HepG2 (cell line): ENCODE measurements around the gene ITGA2. TPM values are rescaled to one million over a fixed set of nuclear protein-coding genes. Genes with fewer than 3 reads are reported as not detected.
A peak's percentile ranks its signal among the peaks of the same experiment; 100 is the strongest.

Experiments
- CHD4 ChIP-seq: fragments of 200-600 bp; sonication (generic); IDR thresholded peaks from 2 replicates; pipeline ENCODE4 v1.7.0; 2017; ENCODE audit warnings: mild to moderate bottlenecking, low read length, borderline replicate concordance
- GATAD2A ChIP-seq: IDR thresholded peaks from 2 replicates; pipeline ENCODE4 v1.6.1; 2016
- JUND ChIP-seq: sonication (generic); formaldehyde crosslinking; IDR thresholded peaks from 2 replicates; pipeline ENCODE4 v1.8.0; 2022; ENCODE audit warnings: mild to moderate bottlenecking, missing genetic modification reagents
- MXD3 ChIP-seq: IDR thresholded peaks from 2 replicates; pipeline ENCODE4 v1.6.1; 2016; ENCODE audit warnings: mild to moderate bottlenecking, missing biosample characterization, missing genetic modification reagents
- PHF20 ChIP-seq: sonication (generic); formaldehyde crosslinking; IDR thresholded peaks from 2 replicates; pipeline ENCODE4 v1.5.0; 2020; ENCODE audit warnings: mild to moderate bottlenecking, missing genetic modification reagents
- PPARG ChIP-seq: conservative IDR thresholded peaks from 2 replicates; pipeline ENCODE4 v1.6.1; 2016; ENCODE audit warnings: missing biosample characterization, missing genetic modification reagents
- SOX5 ChIP-seq: IDR thresholded peaks from 2 replicates; pipeline ENCODE4 v1.6.1; 2016; ENCODE audit warnings: borderline replicate concordance
- TGIF2 ChIP-seq: IDR thresholded peaks from 2 replicates; pipeline ENCODE4 v1.6.1; 2016; ENCODE audit warnings: control low read depth, missing compliant biosample characterization
- ZMYM2 ChIP-seq: sonication (generic); formaldehyde crosslinking; IDR thresholded peaks from 2 replicates; pipeline ENCODE4 v1.8.0; 2022; ENCODE audit warnings: mild to moderate bottlenecking, missing genetic modification reagents
- ZNF138 ChIP-seq: sonication (generic); formaldehyde crosslinking; IDR thresholded peaks from 2 replicates; pipeline ENCODE4 v1.5.0; 2020; ENCODE audit warnings: mild to moderate bottlenecking, low read depth, missing genetic modification reagents
- ZNF17 ChIP-seq: sonication (generic); formaldehyde crosslinking; IDR thresholded peaks from 2 replicates; pipeline ENCODE4 v1.5.0; 2020; ENCODE audit warnings: mild to moderate bottlenecking, missing genetic modification reagents
- ZNF550 ChIP-seq: sonication (generic); formaldehyde crosslinking; IDR thresholded peaks from 2 replicates; pipeline ENCODE4 v1.4.0; 2020; ENCODE audit warnings: mild to moderate bottlenecking, missing genetic modification reagents, borderline replicate concordance
- ZNF660 ChIP-seq: sonication (generic); formaldehyde crosslinking; IDR thresholded peaks from 2 replicates; pipeline ENCODE4 v1.5.1; 2020; ENCODE audit warnings: mild to moderate bottlenecking, low read depth, missing genetic modification reagents, borderline replicate concordance
- ZNF687 ChIP-seq: sonication (generic); formaldehyde crosslinking; IDR thresholded peaks from 2 replicates; pipeline ENCODE4 v1.5.1; 2020; ENCODE audit warnings: mild to moderate bottlenecking, missing genetic modification reagents, moderate library complexity
- ZSCAN20 ChIP-seq: sonication (generic); formaldehyde crosslinking; IDR thresholded peaks from 2 replicates; pipeline ENCODE4 v1.4.0; 2020; ENCODE audit warnings: missing genetic modification reagents, mild to moderate bottlenecking, borderline replicate concordance
- polyA plus RNA-seq, 8 experiments: library from polyadenylated mRNA; depleted of rRNA in 3 of 8; stranded (reverse) in 7 of 8; unstranded in 1 of 8; fragments of >200 nt; fragmentation: Illumina TruSeq in 4 of 8; extraction: Trizol in 4 of 8; gene quantifications; 2 replicates each; pipeline versions ENCODE4 v1.2.1 to v1.2.3, GENCODE V29; 2011 to 2016; ENCODE audit warnings: low read depth in 4 of 8, missing spikeins in 1 of 8, mixed read lengths in 1 of 8; ENCODE audit not compliant: insufficient read depth in 1 of 8
- total RNA-seq, 5 experiments: library from RNA; depleted of rRNA; stranded (reverse); fragments of >200 nt; fragmentation: Illumina TruSeq; extraction: Trizol; gene quantifications; 2 replicates each; pipeline ENCODE4 v1.2.3, GENCODE V29; 2016; ENCODE audit warnings: low read depth in 1 of 5
- TF ChIP-seq, protein P1 (sequence below): sonication (generic); formaldehyde crosslinking; IDR thresholded peaks from 2 replicates; pipeline ENCODE4 v1.5.1; 2020; ENCODE audit warnings: mild to moderate bottlenecking, missing genetic modification reagents, borderline replicate concordance

ITGA2 gene
- total and polyA plus RNA-seq, 2 of the 13 experiments (the other 11 are each of a cell fraction or from before 2014, with no cell fraction given), result 15.8 to 58.3 TPM

- TF ChIP-seq, protein P1, sequence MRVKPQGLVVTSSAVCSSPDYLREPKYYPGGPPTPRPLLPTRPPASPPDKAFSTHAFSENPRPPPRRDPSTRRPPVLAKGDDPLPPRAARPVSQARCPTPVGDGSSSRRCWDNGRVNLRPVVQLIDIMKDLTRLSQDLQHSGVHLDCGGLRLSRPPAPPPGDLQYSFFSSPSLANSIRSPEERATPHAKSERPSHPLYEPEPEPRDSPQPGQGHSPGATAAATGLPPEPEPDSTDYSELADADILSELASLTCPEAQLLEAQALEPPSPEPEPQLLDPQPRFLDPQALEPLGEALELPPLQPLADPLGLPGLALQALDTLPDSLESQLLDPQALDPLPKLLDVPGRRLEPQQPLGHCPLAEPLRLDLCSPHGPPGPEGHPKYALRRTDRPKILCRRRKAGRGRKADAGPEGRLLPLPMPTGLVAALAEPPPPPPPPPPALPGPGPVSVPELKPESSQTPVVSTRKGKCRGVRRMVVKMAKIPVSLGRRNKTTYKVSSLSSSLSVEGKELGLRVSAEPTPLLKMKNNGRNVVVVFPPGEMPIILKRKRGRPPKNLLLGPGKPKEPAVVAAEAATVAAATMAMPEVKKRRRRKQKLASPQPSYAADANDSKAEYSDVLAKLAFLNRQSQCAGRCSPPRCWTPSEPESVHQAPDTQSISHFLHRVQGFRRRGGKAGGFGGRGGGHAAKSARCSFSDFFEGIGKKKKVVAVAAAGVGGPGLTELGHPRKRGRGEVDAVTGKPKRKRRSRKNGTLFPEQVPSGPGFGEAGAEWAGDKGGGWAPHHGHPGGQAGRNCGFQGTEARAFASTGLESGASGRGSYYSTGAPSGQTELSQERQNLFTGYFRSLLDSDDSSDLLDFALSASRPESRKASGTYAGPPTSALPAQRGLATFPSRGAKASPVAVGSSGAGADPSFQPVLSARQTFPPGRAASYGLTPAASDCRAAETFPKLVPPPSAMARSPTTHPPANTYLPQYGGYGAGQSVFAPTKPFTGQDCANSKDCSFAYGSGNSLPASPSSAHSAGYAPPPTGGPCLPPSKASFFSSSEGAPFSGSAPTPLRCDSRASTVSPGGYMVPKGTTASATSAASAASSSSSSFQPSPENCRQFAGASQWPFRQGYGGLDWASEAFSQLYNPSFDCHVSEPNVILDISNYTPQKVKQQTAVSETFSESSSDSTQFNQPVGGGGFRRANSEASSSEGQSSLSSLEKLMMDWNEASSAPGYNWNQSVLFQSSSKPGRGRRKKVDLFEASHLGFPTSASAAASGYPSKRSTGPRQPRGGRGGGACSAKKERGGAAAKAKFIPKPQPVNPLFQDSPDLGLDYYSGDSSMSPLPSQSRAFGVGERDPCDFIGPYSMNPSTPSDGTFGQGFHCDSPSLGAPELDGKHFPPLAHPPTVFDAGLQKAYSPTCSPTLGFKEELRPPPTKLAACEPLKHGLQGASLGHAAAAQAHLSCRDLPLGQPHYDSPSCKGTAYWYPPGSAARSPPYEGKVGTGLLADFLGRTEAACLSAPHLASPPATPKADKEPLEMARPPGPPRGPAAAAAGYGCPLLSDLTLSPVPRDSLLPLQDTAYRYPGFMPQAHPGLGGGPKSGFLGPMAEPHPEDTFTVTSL (CRISPR knock-in tag), result peak; percentile 17; the same call in 1 of the 2 replicates
- TF ChIP-seq PPARG (CRISPR knock-in tag) (peak; percentile 77), CHD4 (no peak), ZNF660 (CRISPR knock-in tag) (no peak), TGIF2 (no peak), ZMYM2 (CRISPR knock-in tag) (peak; percentile 79; the same call in 1 of the 2 replicates), ZNF550 (CRISPR knock-in tag) (no peak), JUND (CRISPR knock-in tag) (0 out of 2 replicates have a peak, but pooled peaks have one; percentile 36), SOX5 (peak; percentile 61; the same call in 1 of the 2 replicates), GATAD2A (CRISPR knock-in tag) (peak; percentile 75), MXD3 (no peak), ZNF138 (CRISPR knock-in tag) (no peak), ZNF17 (CRISPR knock-in tag) (no peak), ZNF687 (no peak), PHF20 (CRISPR knock-in tag) (no peak), ZSCAN20 (CRISPR knock-in tag) (no peak)
Observed at GRCh38 chr5:53019320-53019719, 30.2 kb downstream of the ITGA2 start (continued).
